Airway epithelial cell (primary cell): ENCODE measurements around the gene LIME1. TPM values are rescaled to one million over a fixed set of nuclear protein-coding genes. Genes with fewer than 3 reads are reported as not detected.

Experiments used
- total RNA-seq: library from RNA; depleted of rRNA; stranded (reverse); fragments of >200 nt; gene quantifications from 2 replicates; pipeline ENCODE4 v1.2.3, GENCODE V29; 2015

Gene LIME1
- total RNA-seq: 6.3 and 10.9 TPM in 2 replicates

GRCh38 chr20:63735859-63736718 is at the start of gene LIME1:
Gene LIME1 (plus strand): TSS chr20:63736664. CDS start chr20:63737550, 886 bp downstream.

GRCh38 chr20:63696628-63697356 is 39.7 kb upstream of the LIME1 start, which contains the start of gene TNFRSF6B:
Gene TNFRSF6B (plus strand): TSS chr20:63696652. CDS start chr20:63696768, 116 bp downstream.

GRCh38 chr20:63707558-63708300 is 28.7 kb upstream of the LIME1 start, which contains the start of the genes ARFRP1 and ZGPAT:
Gene ARFRP1 (minus strand): TSS chr20:63707976. CDS start chr20:63707091, 885 bp downstream.
Gene ZGPAT (plus strand): TSS chr20:63708039. CDS start chr20:63708581, 542 bp downstream.

GRCh38 chr20:63739130-63740069 is 2.9 kb downstream of the LIME1 start, which contains the start of gene SLC2A4RG:
Gene SLC2A4RG (plus strand): TSS chr20:63739776. CDS start chr20:63739913, 137 bp downstream.

Other genes starting within 250 kb of the LIME1 start
- 2.3 and 3.2 TPM in 2 replicates for gene EEF1A2, start 237.6 kb upstream of the LIME1 start, total RNA-seq
- gene PPDPF, start 215.9 kb upstream of the LIME1 start, total RNA-seq: 228 and 415 TPM in 2 replicates
- 0.70 and 1.2 TPM in 2 replicates for gene PTK6, start 199.3 kb upstream of the LIME1 start, total RNA-seq
- 0.35 TPM in 1 of 2 replicates, not detected in the other for gene SRMS, start 188.9 kb upstream of the LIME1 start, total RNA-seq
- gene FNDC11, start 182.5 kb upstream of the LIME1 start, total RNA-seq: 0.42 and 1.3 TPM in 2 replicates
- 21.7 and 26.6 TPM in 2 replicates for gene HELZ2, start 162.4 kb upstream of the LIME1 start, total RNA-seq
- gene GMEB2, start 109.6 kb upstream of the LIME1 start, total RNA-seq: 7.5 and 11.6 TPM in 2 replicates
- gene STMN3, start 83.2 kb upstream of the LIME1 start, total RNA-seq: 4.1 and 5.6 TPM in 2 replicates
- 12.5 and 13.0 TPM in 2 replicates for gene RTEL1, start 78.4 kb upstream of the LIME1 start, total RNA-seq
- 31.8 and 39.1 TPM in 2 replicates for gene TNFRSF6B, start 40.0 kb upstream of the LIME1 start, total RNA-seq
- 37.6 and 49.9 TPM in 2 replicates for gene ARFRP1, start 28.7 kb upstream of the LIME1 start, total RNA-seq
- 22.0 and 35.1 TPM in 2 replicates for gene ZGPAT, start 28.6 kb upstream of the LIME1 start, total RNA-seq
- gene SLC2A4RG, start 3.1 kb downstream of the LIME1 start, total RNA-seq: 88.0 and 107 TPM in 2 replicates
- gene ZBTB46, start 94.6 kb downstream of the LIME1 start, total RNA-seq: 0.42 and 0.93 TPM in 2 replicates
- gene ABHD16B, start 124.8 kb downstream of the LIME1 start, total RNA-seq: not detected in 2 replicates
- 85.5 and 103 TPM in 2 replicates for gene TPD52L2, start 128.6 kb downstream of the LIME1 start, total RNA-seq
- 70.0 and 72.2 TPM in 2 replicates for gene DNAJC5, start 158.5 kb downstream of the LIME1 start, total RNA-seq
- 9.5 and 23.1 TPM in 2 replicates for gene UCKL1, start 219.8 kb downstream of the LIME1 start, total RNA-seq
- gene ZNF512B, start 233.3 kb downstream of the LIME1 start, total RNA-seq: 10.5 and 14.2 TPM in 2 replicates
- 11.1 and 11.6 TPM in 2 replicates for gene SAMD10, start 243.0 kb downstream of the LIME1 start, total RNA-seq
- gene PRPF6, start 244.5 kb downstream of the LIME1 start, total RNA-seq: 38.0 and 43.2 TPM in 2 replicates